T-helper 2 cell treated with Interferon-gamma antibody and Interleukin-4, amounts not matched to agents 100 ng/mL and 5 ng/mL, for 36 hours (primary cell): ENCODE results near the gene CYP2C19. TPM values are rescaled to one million over a fixed set of nuclear protein-coding genes. Genes with fewer than 3 reads are reported as not detected.
"Not testable (repeated sequence)": the region's sequence is repeated elsewhere in the genome, so short reads cannot be mapped to it uniquely, and the experiment has no call there.

Experiments used
- intact Hi-C: fragments of 100-400 bp; cut with micrococcal nuclease; formaldehyde crosslinking; loops from one replicate; pipeline ENCODE4 v1.15.1; 2023
- total RNA-seq: library from RNA; stranded (reverse); gene quantifications from 2 replicates; pipeline ENCODE4 v1.2.3, GENCODE V29; 2022

Gene CYP2C19
- total RNA-seq, 1 donor from 2014 or later, result not detected

GRCh38 chr10:94879214-94879613 is 116.7 kb downstream of the CYP2C19 start:
- intact Hi-C loops, result no loop called here

GRCh38 chr10:94889123-94889522 is 126.6 kb downstream of the CYP2C19 start:
- intact Hi-C loops, result no loop called here

- intact Hi-C loops, result no loop called here
Measured at GRCh38 chr10:94890264-94891022, 128.0 kb downstream of the CYP2C19 start.

- intact Hi-C loops, result not testable (repeated sequence)
Measured at GRCh38 chr10:94898414-94898813, 135.9 kb downstream of the CYP2C19 start.

GRCh38 chr10:94902080-94902479 is 139.6 kb downstream of the CYP2C19 start:
- intact Hi-C loops, result no loop called here

GRCh38 chr10:94902570-94902969 is 140.1 kb downstream of the CYP2C19 start:
- intact Hi-C loops, result no loop called here

Other genes starting within 250 kb of the CYP2C19 start
- gene HELLS, start 216.9 kb upstream of the CYP2C19 start, total RNA-seq, result 160 and 164 TPM in 2 replicates
- 0.07 and 0.16 TPM in 2 replicates for gene CYP2C18, start 79.0 kb upstream of the CYP2C19 start, total RNA-seq
- not detected in 2 replicates for gene CYP2C9, start 176.0 kb downstream of the CYP2C19 start, total RNA-seq